Islet precursor cell (in vitro differentiated cells): ENCODE measurements around the gene RAD51B.

Experiments used
- DNase-seq: peaks from one replicate; pipeline ENCODE4 v3.0.0-alpha.2; 2018

The RAD51B gene

DNA sequence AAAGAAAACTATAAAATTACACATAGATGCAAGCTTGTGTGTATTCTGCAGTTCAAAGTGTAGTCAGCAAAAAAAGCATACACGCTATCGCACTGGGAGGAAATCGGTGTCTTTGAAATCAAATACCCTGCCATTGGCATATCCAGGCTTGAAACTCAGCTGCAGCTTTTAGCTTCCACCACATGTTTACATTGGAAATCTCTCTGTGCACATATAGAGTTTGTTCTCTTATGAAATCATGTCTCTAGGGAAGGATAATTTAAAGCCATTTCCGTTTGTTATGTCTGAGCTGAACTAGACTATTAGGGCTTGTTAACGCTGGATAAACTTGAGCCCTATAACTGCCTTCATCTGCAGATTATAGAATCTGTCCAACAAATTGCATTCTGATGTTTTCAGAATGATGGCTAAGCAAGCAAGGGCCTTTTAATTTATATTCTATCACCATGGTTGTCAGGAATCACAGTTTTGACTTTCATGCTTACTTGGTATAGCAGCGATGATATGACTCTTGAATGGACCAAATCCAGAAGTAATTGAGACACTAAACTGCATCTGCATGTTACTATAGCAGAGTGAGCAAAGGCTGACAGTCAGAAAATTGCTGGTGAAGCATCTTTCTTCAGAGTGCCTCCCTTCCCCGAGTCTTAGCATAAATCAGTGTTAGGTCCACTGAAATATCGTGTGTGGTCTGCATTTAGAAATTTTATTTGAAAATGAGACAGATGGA, 530.5 kb downstream of the RAD51B start:
- DNase-seq = no peak

DNA sequence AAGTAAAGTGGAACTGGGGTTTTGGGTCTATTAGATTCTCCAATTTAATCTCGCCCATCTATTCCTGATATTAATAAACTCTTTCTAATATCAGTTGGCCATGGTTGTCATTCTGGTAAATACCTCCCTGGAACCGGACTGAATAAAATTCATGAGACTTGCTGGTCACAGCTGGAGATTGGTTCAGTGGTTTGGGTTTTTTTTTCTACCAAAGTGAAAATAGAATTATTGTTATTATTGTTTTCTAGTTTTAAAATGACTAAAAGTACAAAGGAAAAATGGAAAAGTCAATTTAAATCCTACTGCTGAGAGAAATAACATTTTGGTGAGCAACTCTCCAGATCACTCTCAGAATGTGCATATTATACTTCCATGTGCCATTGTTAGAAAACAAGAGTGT, 535.8 kb downstream of the RAD51B start:
- DNase-seq = no peak

DNA sequence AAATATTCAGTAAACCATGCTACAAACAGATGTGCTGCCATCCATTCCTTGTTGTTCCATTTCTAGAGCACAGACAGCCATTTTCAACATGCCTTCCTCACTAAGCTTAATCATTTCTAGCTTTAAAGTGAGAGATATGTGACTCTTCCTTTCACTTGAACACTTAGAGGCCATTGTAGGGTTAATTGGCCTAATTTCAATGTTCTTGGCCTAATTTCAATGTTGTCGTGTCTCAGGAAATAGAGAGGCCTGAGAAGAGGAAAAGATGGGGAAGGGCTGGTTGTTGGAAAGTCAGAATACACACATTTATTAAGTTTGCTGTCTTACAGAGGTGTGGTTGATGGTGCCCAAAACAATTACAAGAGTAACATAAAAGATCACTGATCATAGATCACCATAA, 538.2 kb downstream of the RAD51B start:
- DNase-seq = no peak

DNA sequence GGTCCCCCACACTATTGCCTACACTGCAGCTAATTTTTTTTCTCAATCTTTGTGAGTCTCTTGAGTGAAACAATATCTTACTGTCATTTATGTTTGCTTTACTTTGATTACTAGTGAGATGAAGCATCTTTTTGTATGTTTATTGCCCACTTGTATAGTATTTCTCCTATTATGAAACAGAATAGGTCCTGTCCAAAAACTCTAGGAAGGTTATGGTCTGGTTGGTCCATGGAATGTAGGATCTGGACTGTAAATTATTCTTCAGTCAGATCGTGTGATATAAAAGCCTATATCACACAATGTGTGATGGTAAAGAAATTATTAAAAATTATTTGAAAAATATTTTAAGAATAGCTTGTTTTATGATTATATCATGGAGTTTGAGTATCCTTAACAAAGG, 538.9 kb downstream of the RAD51B start:
- no peak for DNase-seq

DNA sequence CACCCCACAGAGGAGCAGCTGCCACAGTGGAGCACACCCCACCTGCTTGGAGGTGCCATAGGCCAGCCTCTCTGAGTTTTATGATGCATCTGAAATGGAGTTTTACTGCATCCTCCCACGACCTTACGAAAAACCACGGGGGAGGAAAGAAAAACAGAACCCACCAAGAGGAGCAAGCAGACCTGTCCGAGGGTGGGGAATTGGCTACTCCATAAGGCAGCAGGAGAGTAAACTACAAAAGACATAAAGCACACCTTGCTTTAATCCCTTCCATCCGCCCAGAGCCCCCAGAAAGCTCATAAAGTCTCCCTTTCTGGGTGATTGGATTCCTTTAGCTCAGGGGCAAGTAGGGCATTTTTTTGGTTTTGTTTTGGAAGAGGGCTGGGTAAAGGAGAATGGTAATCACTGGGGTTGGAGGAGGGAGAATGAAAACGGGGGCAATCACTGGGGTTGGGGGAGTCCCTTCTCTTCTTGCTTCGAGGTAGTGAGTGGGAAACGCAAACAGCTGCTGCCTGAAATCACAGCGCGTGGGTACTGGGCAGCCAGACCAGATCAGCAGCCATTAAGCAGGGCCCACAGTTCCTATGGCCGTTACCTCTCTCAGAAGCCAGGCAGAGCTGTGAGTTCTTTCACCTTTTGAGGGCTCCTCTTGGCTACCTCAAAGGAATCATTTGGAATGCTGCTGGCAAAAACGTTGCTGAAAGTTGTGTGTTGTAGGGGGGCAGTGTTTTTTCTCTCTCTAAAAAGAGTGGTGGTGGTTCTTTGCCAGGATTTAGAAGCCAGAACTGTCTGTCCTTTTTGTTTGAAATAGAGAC, 539.6 kb downstream of the RAD51B start:
- DNase-seq = no peak

DNA sequence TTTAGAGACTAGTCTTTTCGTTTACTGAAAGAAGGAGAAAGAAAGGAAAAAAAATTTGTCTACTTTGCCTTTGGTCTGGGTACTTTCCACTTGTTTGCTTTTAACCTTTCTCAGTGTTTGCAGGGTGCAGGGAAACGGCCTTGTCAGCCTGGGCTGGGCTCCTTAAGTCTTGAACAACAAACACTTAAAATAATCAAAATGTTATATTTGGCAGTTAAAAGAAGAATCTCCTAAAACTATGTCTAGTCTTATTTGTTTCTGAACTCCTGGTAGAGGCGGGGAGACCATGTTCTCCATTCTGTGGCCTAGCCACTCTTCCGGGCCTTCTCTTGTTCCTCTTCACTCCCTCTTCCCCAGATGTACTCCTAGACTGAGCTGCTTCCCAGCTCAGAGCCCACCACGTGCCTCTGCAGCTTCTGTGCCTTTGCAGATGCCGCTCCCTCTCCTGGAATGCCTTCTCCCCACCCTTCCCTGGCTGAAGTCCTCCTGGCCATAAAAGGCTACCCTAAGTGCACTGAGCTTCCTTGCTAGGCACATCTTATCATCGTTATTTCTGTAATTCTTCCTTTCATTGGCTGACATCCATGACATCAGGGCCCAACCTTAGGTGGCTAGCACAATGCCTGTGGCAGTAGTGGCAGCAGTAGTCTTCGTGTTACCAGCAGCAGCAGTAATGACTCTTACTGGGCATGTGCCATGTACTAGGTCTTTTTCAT, 540.4 kb downstream of the RAD51B start:
- peak; percentile 65 for DNase-seq

DNA sequence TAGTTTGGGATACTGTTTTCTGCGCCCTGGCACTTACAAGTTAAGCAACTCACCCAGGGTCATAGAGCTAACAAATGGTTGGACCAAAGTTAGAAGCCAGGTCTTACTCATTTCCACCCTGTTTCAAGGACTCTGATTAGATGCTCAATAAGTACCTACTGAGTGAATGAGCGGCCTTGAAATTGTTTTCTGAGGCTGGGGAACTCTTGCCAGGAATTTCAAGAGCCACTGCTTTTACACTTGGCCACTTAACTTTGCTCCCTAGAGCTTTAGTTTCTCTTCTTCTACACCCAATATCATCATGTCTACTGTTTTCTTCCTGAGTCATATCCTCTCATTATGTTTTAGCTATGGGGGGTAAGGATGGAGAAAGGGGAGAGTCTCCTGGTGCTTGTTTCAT, 541.7 kb downstream of the RAD51B start:
- DNase-seq = no peak

DNA sequence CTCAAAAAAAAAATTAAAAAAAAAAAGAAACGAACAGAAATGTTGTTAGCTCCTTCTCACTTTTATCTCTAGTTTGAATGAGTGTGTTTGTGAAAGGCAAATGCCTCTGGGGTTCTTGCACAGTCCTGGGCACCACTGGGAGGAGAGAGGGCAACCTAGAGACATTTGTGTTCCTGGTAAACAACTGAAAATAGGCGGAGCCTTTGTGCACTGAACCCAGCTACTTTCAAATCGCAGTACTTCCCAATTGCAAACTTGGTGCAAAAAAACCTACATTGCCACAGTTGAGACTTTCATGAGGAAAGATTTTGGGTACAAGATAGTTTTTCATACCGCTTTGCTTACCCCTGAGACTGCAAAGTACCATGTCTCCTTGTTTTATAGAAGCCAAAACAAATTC, 543.3 kb downstream of the RAD51B start:
- no peak for DNase-seq

DNA sequence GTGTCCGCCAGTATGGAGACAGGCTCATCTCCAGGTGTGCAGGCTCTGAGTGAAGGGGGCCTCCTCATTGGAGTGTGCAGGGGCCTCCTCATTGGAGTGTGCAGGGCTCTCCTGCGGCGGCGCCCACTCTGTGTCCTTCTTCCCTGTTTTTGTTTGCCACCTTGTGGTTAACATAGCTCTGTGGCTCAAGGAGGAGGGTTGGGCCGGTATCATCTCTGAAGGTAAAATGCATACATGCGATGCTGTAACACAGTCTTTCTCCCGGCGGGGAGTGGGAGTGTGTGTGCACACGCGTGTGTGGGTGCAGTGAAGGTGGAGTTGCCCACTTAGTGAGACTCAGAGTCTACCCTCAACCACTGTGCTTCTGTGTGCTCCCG, 543.9 kb downstream of the RAD51B start:
- DNase-seq = peak; percentile 79

DNA sequence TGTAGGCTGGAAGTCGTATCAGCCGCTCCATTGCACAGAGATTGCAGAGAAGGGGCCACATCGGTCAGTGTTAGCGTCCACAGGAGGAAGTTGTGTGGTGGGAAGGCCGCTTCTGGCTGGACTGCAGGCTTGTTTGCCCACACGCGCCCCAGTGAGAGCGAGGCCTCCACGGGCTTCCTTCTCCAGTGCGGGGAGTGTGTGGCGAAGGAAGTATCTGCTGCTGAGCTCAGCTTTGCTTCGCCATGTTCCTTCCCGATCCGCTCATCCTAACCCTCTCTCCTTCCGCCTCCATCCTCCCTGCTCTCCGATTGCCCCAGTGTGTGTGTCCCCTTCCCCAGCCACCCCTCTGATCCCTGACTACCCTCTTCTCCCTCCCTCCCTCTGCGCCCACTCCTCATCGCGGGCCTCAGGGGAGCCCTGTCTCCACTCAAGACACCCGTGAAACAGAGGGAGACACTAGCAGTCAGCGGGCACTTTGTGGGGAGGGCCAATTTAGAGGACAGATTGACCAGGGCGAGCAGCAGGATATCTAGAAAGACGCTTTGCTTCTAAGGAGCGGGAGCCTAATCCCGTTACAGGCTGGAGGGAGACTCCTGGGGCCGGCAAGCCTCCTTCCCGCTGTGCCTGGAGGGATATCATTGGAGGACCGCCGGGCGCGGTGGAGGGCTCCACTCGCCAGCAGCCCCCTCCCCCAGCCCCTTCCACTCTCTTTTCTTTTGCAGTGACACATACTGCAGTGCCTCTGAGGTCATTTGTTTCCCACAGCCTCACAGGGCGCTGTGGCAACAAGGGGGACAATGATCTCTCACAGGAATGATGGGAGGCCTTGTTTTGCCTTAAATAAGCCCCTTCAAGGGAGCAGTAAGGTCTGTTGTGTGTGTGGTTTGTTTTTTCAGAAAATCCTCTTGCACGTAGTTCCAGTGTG, 544.5 kb downstream of the RAD51B start:
- DNase-seq = peak; percentile 96

DNA sequence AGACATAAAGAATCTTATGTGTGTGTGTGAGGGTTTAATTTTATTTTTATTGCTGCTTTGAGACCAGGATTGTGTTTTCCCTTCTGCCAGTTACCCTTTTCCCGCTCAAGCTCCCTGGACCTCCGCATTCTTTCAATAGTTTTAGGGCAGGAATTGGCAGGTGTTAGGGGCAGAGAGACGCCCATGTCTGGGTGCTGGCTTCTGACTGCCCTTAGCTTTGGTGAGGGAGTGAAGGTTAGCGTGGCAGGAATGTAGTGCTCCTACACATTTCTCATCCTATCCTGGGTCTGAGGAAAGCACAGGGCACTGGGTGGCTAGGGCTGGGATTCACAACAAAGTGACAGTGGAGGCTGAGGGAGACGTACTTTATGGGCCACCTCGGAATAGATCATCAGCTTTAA, 545.2 kb downstream of the RAD51B start:
- DNase-seq = peak; percentile 69

DNA sequence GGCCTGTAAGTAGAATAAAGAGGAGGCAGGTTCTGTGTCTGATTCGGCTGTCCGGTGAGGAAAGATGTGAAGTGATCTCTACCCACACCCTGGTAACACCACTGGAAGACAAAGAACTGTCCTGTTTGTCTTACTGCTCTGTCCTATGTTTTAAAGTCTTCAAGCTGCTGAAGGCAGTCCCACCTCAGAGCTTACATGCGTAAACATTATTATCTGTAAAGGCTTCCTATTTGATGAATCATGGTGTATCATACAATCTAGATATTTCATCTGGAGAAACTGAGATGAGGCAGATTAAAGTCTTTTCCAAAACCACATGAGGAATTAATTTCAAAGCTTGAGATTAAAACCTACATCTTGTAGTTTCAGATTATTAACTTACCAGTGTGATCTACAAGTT, 545.6 kb downstream of the RAD51B start:
- no peak for DNase-seq

DNA sequence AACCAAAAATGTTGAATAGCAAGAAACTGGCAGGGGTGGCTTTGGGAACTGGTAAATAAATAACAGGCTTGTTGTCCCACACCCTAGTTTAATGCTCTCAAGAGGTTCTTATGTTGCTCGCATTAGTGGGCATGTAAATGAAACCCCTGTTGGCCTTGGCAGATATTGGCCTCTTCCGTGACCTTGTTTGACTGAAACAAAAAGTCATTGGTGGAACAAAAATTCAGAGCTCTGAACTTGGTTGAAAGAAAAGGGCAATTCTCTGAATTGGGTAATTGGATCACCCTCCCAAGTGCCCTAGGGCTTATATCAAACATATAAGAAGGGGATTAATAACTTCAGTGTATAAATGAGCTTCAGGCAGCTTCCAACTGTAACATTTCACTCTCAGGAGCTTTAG, 547.1 kb downstream of the RAD51B start:
- DNase-seq = no peak

DNA sequence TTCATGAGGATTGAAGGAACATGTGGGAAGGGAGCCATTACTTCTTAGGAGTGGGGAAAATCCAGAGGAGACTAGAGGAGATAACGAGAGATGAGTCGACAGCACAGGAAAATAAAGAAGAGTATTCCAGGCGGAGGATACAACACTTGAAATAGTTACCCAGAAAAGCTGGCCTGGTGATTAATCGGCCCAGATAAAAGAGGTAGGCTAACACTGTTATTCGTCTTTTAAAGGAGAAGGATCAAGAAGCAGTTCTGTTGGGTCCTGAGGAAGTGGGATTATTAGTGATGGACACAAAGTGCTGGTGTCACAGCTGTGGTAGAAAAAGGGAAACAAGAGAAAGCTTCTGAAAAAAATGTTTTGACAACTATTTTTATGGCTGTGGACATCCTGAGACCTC, 548.0 kb downstream of the RAD51B start:
- no peak for DNase-seq

DNA sequence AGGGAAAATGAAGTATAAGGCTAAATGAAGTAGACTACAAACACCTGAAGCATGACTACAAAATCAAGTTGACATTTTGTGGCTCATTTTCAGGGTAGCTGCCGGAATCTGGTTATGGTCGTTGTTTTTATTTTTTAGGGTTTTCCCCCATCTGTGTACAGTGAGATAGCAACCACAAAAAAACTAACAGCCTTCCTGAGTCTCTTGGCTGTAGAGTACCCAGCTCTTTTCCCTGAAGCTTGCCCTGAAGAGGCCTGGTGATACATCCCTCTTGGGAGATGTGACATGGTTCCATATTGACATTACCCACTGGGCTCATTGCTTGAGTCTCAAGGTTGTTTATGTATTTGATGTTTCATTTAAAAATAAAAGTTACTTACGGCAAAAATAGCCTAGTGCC, 549.3 kb downstream of the RAD51B start:
- no peak for DNase-seq

DNA sequence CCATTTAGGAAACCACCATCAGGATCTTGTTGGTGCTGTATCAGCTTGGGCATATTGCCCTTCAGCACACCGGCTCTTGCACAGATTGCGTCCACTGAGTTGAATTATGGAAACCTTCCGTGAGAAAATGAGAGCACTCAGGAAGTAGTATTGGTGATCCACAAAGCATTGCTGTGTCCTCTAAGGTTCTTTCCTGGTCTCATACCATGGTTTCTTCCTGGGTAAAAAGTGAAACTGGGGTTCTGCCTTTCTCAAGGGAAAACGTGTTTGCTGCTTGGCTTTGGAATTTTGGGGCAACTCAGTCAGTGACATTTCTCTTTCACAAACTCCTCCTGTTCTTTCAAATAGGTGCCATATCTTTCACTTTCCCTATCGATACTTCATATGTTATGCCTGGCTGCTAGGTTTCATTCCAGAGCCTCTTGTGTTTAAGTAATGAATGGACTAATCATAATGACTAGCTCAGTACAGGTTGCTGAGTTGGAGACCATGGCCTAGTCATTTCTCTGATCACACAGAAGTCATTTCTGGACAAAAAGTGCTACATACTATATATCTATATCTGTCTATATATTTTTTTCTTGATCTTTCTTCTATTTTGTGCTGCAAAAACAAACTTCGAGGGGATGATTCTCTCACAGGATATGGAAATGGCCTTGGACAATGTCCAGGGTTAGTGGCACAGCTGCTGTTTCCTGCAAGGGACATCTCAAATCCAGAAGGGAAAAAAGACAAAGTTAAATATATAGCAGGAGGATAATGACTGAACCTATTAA, 549.9 kb downstream of the RAD51B start:
- DNase-seq = no peak

DNA sequence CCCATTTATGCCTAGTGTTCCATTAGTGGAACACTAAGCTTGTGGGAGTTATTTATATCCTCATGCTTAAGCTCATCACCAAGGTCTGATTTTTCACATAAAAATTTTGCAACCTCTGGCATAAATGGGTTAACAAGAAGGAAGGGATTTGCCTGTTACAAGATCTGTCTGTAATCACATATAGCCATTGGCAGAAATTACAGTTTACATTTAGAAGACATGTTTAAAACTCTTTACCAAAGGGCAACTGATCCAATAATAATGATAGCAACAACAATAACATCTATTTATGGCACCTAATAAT, 550.4 kb downstream of the RAD51B start:
- no peak for DNase-seq

DNA sequence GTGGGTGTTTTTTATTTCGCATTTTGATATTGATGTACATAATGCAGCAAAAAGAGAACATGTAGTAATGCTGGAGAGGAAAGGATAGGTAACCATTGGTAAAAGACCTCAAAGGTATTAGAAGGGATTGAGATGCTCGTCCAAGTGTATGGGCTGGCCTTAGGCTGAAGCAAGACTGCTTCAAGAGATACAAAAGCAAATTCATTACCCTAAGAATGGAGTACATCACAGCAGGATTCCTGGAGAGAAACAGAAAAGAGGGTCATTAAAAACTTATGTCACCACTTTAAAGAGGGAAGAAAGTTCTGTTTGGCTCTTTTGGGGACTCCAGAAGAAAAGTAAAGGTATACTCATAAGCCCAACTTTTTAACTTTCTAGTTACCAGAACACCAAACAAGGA, 552.8 kb downstream of the RAD51B start:
- DNase-seq = no peak

DNA sequence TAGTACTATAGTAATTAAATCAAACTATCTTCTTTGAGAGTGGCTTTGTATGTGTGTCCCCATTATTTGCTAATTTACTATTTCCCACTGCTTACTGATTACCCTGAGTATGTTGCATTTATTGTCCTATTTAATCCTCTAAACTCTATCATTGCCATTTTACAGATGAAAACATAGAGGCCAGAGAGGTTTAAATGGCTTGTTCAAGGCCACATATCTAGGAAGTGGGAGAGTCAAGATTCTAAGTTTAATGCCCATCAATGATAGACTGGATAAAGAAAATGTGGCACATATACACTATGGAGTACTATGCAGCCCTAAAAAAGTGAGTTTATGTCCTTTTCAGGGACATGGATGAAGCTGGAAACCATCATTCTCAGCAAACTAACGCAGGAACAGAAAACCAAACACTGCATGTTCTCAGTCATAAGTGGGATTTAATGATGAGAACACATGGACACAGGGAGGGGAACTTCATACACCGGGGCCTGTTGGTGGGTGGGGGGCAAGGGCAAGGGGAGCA, 553.6 kb downstream of the RAD51B start:
- DNase-seq = no peak

DNA sequence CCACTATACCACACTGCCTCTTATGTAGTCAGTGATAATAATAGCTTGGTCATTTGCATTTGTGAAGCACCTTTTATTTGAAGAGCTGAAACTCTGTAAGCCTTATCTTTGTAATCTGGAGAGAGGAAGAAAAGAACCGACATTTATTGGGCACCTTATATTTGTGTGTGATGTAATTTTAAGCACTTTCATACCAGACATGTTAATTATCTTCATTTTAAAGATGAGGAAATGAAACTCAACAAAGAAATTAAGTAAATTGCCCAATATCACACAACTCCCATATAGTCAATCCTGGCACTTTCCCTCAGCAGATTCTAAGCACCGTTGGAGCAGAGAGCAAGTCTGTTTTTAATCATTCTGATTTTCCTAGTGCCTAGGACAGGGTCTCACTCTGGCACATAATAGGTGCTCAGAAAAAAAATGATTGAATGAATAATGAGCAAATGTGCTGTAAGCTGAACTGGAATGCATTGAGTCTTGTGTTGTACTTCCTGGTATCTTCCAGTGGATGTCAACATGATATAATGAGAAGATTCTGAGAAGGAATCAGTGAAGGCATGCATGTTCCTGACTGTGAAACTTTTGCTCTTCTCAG, 554.4 kb downstream of the RAD51B start:
- DNase-seq = no peak

DNA sequence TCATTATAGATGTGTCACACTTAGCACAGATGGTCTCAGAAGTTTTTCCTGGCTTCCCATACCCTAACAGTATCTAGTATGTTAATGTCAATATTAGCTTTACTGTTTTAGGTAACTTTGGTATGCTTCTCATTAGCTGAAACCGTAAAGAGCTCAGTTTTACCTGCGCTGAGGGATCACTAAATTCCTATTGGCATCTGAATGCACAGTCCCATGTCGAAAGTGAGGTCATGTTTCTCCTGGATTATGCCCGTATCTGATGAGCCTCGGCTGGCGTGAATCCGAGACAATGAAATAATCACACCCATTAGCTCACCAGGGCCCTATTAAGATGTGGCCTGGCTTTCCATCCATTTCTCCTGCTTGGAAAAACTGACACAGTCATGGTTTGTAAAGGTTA, 555.1 kb downstream of the RAD51B start:
- no peak for DNase-seq

DNA sequence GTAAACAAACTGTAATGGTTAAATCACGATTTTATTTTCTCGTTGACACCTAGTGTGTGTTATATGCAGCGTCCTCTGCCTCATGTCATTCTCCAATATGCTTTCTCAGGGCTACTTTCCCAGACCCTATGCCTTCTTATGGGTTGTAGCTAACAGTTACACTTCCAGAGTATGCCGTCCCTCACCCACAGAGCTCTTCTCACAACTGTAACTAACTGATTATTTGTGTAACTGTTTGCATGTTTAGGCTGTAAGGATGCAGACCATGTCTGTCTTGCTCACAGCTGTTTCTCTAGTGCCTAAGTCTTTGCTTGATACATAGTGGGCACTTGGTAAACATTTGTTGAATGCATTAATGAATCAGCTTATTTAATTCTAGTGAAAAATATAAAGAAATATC, 555.8 kb downstream of the RAD51B start:
- DNase-seq = no peak
